HepG2 (cell line): ENCODE measurements around the gene ACTN4. TPM values are rescaled to one million over a fixed set of nuclear protein-coding genes. Genes with fewer than 3 reads are reported as not detected.
A peak's percentile ranks its signal among the peaks of the same experiment; 100 is the strongest.

ENCODE experiments used
- ATF1 ChIP-seq: IDR thresholded peaks from 2 replicates; pipeline ENCODE4 v1.6.1; 2016; ENCODE audit warnings: mild to moderate bottlenecking, control low read depth
- ATRX ChIP-seq: sonication (generic); formaldehyde crosslinking; IDR thresholded peaks from 2 replicates; pipeline ENCODE4 v1.4.0; 2020; ENCODE audit warnings: missing genetic modification reagents, borderline replicate concordance
- CEBPB ChIP-seq: IDR thresholded peaks from 2 replicates; pipeline ENCODE4 v1.6.1; 2011; ENCODE audit warnings: low read depth, low read length, improper control_type of control experiment, borderline replicate concordance
- EEA1 ChIP-seq: sonication (generic); formaldehyde crosslinking; IDR thresholded peaks from 2 replicates; pipeline ENCODE4 v1.5.1; 2020; ENCODE audit warnings: mild to moderate bottlenecking, missing genetic modification reagents, borderline replicate concordance
- JUNB ChIP-seq: sonication (generic); formaldehyde crosslinking; IDR thresholded peaks from 2 replicates; pipeline ENCODE4 v1.8.0; 2022; ENCODE audit warnings: missing genetic modification reagents, mild to moderate bottlenecking, borderline replicate concordance
- KDM5A ChIP-seq: fragments of 200-600 bp; sonication (generic); IDR thresholded peaks from 2 replicates; pipeline ENCODE4 v1.7.0; 2018; ENCODE audit warnings: antibody characterized with exemption, mild to moderate bottlenecking, low read length, borderline replicate concordance
- MAZ ChIP-seq, 2 experiments: sonication (generic) in 1 of 2; formaldehyde crosslinking in 1 of 2; IDR thresholded peaks; 2 replicates each; pipeline versions ENCODE4 v1.5.0 to v1.6.1; 2012 to 2020; ENCODE audit warnings: low read depth in 2 of 2, mild to moderate bottlenecking in 2 of 2, borderline replicate concordance in 1 of 2, improper control_type of control experiment in 1 of 2, low read length in 1 of 2, missing genetic modification reagents in 1 of 2, moderate library complexity in 1 of 2
- NFE2L1 ChIP-seq: sonication (generic); formaldehyde crosslinking; IDR thresholded peaks from 2 replicates; pipeline ENCODE4 v1.4.0; 2020; ENCODE audit warnings: missing genetic modification reagents, mild to moderate bottlenecking, borderline replicate concordance
- PHB2 ChIP-seq: fragments of 450-650 bp; IDR thresholded peaks from 2 replicates; pipeline ENCODE4 v1.6.1; 2018; ENCODE audit not compliant: partially characterized antibody
- PTBP1 ChIP-seq: fragments of 200-400 bp; formaldehyde crosslinking; IDR thresholded peaks from 2 replicates; pipeline ENCODE4 v1.6.1; 2018; ENCODE audit warnings: low read length, low read depth; ENCODE audit not compliant: poor library complexity, severe bottlenecking
- TCF7L2 ChIP-seq: IDR thresholded peaks from 2 replicates; pipeline ENCODE4 v1.6.1; 2011; ENCODE audit warnings: mild to moderate bottlenecking, low read depth, low read length, moderate library complexity
- ZFP82 ChIP-seq: sonication (generic); formaldehyde crosslinking; IDR thresholded peaks from 2 replicates; pipeline ENCODE4 v1.5.1; 2020; ENCODE audit warnings: mild to moderate bottlenecking, missing genetic modification reagents, borderline replicate concordance
- ZFP90 ChIP-seq: sonication (generic); formaldehyde crosslinking; IDR thresholded peaks from 2 replicates; pipeline ENCODE4 v1.8.0; 2022; ENCODE audit warnings: missing genetic modification reagents, mild to moderate bottlenecking, inconsistent platforms, borderline replicate concordance
- ZKSCAN1 ChIP-seq: fragments of 150-350 bp; IDR thresholded peaks from 2 replicates; pipeline ENCODE4 v1.6.1; 2014; ENCODE audit warnings: low read length
- ZNF7 ChIP-seq: IDR thresholded peaks from 2 replicates; pipeline ENCODE4 v1.6.1; 2016; ENCODE audit warnings: missing biosample characterization, missing genetic modification reagents
- ZNF891 ChIP-seq: sonication (generic); formaldehyde crosslinking; IDR thresholded peaks from 2 replicates; pipeline ENCODE4 v1.5.0; 2020; ENCODE audit warnings: mild to moderate bottlenecking, missing genetic modification reagents
- polyA plus RNA-seq, 8 experiments: library from polyadenylated mRNA; depleted of rRNA in 3 of 8; stranded (reverse) in 7 of 8; unstranded in 1 of 8; fragments of >200 nt; fragmentation: Illumina TruSeq in 4 of 8; extraction: Trizol in 4 of 8; gene quantifications; 2 replicates each; pipeline versions ENCODE4 v1.2.1 to v1.2.3, GENCODE V29; 2011 to 2016; ENCODE audit warnings: low read depth in 4 of 8, missing spikeins in 1 of 8, mixed read lengths in 1 of 8; ENCODE audit not compliant: insufficient read depth in 1 of 8
- total RNA-seq, 5 experiments: library from RNA; depleted of rRNA; stranded (reverse); fragments of >200 nt; fragmentation: Illumina TruSeq; extraction: Trizol; gene quantifications; 2 replicates each; pipeline ENCODE4 v1.2.3, GENCODE V29; 2016; ENCODE audit warnings: low read depth in 1 of 5
- TF ChIP-seq, protein P1 (sequence below): sonication (generic); formaldehyde crosslinking; IDR thresholded peaks from 2 replicates; pipeline ENCODE4 v1.5.1; 2020; ENCODE audit warnings: missing genetic modification reagents, mild to moderate bottlenecking, borderline replicate concordance
- TF ChIP-seq, protein P2 (sequence below): sonication (generic); formaldehyde crosslinking; IDR thresholded peaks from 2 replicates; pipeline ENCODE4 v1.9.0; 2021; ENCODE audit warnings: missing genetic modification reagents, borderline replicate concordance
- TF ChIP-seq, protein P3 (sequence below): fragments of 450-650 bp; IDR thresholded peaks from 2 replicates; pipeline ENCODE4 v1.6.1; 2017
- TF ChIP-seq, protein P4 (sequence below): sonication (generic); formaldehyde crosslinking; IDR thresholded peaks from 2 replicates; pipeline ENCODE4 v1.5.0; 2020; ENCODE audit warnings: missing genetic modification reagents

ACTN4 gene
- total and polyA plus RNA-seq, 2 of the 13 experiments (the other 11 are each of a cell fraction or from before 2014, with no cell fraction given): 171 to 192 TPM

DNA sequence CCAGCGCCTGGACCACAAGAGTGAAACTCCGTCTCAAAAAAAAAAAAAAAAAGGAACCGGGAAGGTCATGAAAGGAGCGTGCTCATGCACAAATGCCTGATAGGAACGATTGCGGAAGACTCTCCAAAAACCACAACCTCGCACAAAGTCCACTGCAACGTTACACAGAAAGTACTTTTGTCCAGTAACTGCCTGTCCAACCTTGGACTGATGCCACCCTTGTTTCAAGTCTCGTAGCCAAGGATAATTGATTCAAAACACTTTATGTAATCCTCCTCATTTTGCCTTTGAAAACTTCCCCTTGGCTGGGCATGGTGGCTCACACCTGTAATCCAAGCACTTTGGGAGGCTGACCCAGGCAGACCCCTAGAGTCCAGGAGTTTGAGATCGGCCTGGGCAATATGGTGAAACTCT is 112.1 kb downstream of the ACTN4 start (continued):
- TF ChIP-seq, protein P1, sequence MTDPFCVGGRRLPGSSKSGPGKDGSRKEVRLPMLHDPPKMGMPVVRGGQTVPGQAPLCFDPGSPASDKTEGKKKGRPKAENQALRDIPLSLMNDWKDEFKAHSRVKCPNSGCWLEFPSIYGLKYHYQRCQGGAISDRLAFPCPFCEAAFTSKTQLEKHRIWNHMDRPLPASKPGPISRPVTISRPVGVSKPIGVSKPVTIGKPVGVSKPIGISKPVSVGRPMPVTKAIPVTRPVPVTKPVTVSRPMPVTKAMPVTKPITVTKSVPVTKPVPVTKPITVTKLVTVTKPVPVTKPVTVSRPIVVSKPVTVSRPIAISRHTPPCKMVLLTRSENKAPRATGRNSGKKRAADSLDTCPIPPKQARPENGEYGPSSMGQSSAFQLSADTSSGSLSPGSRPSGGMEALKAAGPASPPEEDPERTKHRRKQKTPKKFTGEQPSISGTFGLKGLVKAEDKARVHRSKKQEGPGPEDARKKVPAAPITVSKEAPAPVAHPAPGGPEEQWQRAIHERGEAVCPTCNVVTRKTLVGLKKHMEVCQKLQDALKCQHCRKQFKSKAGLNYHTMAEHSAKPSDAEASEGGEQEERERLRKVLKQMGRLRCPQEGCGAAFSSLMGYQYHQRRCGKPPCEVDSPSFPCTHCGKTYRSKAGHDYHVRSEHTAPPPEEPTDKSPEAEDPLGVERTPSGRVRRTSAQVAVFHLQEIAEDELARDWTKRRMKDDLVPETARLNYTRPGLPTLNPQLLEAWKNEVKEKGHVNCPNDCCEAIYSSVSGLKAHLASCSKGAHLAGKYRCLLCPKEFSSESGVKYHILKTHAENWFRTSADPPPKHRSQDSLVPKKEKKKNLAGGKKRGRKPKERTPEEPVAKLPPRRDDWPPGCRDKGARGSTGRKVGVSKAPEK (CRISPR knock-in tag): no peak
- TF ChIP-seq ZKSCAN1: no peak
- peak; percentile 90 for TF ChIP-seq CEBPB
- no peak for TF ChIP-seq ZNF891
- TF ChIP-seq, protein P2, sequence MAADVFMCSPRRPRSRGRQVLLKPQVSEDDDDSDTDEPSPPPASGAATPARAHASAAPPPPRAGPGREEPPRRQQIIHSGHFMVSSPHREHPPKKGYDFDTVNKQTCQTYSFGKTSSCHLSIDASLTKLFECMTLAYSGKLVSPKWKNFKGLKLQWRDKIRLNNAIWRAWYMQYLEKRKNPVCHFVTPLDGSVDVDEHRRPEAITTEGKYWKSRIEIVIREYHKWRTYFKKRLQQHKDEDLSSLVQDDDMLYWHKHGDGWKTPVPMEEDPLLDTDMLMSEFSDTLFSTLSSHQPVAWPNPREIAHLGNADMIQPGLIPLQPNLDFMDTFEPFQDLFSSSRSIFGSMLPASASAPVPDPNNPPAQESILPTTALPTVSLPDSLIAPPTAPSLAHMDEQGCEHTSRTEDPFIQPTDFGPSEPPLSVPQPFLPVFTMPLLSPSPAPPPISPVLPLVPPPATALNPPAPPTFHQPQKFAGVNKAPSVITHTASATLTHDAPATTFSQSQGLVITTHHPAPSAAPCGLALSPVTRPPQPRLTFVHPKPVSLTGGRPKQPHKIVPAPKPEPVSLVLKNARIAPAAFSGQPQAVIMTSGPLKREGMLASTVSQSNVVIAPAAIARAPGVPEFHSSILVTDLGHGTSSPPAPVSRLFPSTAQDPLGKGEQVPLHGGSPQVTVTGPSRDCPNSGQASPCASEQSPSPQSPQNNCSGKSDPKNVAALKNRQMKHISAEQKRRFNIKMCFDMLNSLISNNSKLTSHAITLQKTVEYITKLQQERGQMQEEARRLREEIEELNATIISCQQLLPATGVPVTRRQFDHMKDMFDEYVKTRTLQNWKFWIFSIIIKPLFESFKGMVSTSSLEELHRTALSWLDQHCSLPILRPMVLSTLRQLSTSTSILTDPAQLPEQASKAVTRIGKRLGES (CRISPR knock-in tag): peak; percentile 37; the same call in 1 of the 2 replicates
- TF ChIP-seq MAZ (IDR thresholded peaks at IDR 0.05; ENCODE audit: borderline replicate concordance, low read depth, low read length): no peak
- no peak for TF ChIP-seq MAZ (CRISPR knock-in tag; IDR thresholded peaks at IDR 0.05; ENCODE audit: low read depth)
- no peak for TF ChIP-seq ZNF7 (CRISPR knock-in tag)
- TF ChIP-seq TCF7L2: no peak
- no peak for TF ChIP-seq PHB2
- TF ChIP-seq ATRX: no peak
- no peak for TF ChIP-seq ZFP82 (CRISPR knock-in tag)
- no peak for TF ChIP-seq KDM5A
- no peak for TF ChIP-seq PTBP1
- no peak for TF ChIP-seq JUNB (CRISPR knock-in tag)
- TF ChIP-seq ZFP90: no peak
- no peak for TF ChIP-seq EEA1 (CRISPR knock-in tag)
- peak; percentile 63 for TF ChIP-seq ATF1
- TF ChIP-seq NFE2L1 (CRISPR knock-in tag): no peak
- TF ChIP-seq, protein P3, sequence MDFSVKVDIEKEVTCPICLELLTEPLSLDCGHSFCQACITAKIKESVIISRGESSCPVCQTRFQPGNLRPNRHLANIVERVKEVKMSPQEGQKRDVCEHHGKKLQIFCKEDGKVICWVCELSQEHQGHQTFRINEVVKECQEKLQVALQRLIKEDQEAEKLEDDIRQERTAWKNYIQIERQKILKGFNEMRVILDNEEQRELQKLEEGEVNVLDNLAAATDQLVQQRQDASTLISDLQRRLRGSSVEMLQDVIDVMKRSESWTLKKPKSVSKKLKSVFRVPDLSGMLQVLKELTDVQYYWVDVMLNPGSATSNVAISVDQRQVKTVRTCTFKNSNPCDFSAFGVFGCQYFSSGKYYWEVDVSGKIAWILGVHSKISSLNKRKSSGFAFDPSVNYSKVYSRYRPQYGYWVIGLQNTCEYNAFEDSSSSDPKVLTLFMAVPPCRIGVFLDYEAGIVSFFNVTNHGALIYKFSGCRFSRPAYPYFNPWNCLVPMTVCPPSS: no peak
- TF ChIP-seq, protein P4, sequence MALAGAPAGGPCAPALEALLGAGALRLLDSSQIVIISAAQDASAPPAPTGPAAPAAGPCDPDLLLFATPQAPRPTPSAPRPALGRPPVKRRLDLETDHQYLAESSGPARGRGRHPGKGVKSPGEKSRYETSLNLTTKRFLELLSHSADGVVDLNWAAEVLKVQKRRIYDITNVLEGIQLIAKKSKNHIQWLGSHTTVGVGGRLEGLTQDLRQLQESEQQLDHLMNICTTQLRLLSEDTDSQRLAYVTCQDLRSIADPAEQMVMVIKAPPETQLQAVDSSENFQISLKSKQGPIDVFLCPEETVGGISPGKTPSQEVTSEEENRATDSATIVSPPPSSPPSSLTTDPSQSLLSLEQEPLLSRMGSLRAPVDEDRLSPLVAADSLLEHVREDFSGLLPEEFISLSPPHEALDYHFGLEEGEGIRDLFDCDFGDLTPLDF (CRISPR knock-in tag): no peak
